ENCODE data around the gene AIPL1.

- TF ChIP-seq CTCF (IDR thresholded peaks at IDR 0.05) = no peak
- TF ChIP-seq POLR2AphosphoS5 (IDR thresholded peaks at IDR 0.05; ENCODE audit: low read depth, low read length) = no peak
These were observed 48.6 kb upstream of the AIPL1 start for GRCh38 chr17:6483507-6483906.
